IPS DF 19.7 (cell line): ENCODE results near the gene ARL6IP4.
"Not testable (repeated sequence)": the region's sequence is repeated elsewhere in the genome, so short reads cannot be mapped to it uniquely, and the experiment has no call there.

Experiments
- DNase-seq: peaks from one replicate; pipeline ENCODE4 v3.0.0-alpha.2; 2013; ENCODE audit warnings: low read depth, low spot score

The ARL6IP4 gene

GRCh38 chr12:122980183-122981035, at the start of gene ARL6IP4:
Gene ARL6IP4 (plus strand): TSS chr12:122980681. CDS start chr12:122981140, 459 bp downstream.
- no peak for DNase-seq

GRCh38 chr12:122932207-122932606, 48.3 kb upstream of the ARL6IP4 start:
- no peak for DNase-seq

GRCh38 chr12:122934722-122935121, 45.8 kb upstream of the ARL6IP4 start:
- no peak for DNase-seq

GRCh38 chr12:122935318-122935717, 45.2 kb upstream of the ARL6IP4 start:
- DNase-seq: no peak

- DNase-seq: no peak
Measured at GRCh38 chr12:122937622-122938091, 42.8 kb upstream of the ARL6IP4 start.

GRCh38 chr12:122939125-122939524, 41.4 kb upstream of the ARL6IP4 start:
- no peak for DNase-seq

GRCh38 chr12:122941351-122941750, 39.1 kb upstream of the ARL6IP4 start:
- DNase-seq: not testable (repeated sequence)

- no peak for DNase-seq
Measured at GRCh38 chr12:122942637-122943036, 37.8 kb upstream of the ARL6IP4 start.

GRCh38 chr12:122943196-122943595, 37.3 kb upstream of the ARL6IP4 start:
- DNase-seq: no peak

- DNase-seq: no peak
Measured at GRCh38 chr12:122944605-122945592, 35.6 kb upstream of the ARL6IP4 start.

GRCh38 chr12:122946690-122947341, 33.7 kb upstream of the ARL6IP4 start:
- no peak for DNase-seq

- DNase-seq: no peak
Measured at GRCh38 chr12:122947352-122947792, 33.1 kb upstream of the ARL6IP4 start.

- no peak for DNase-seq
Measured at GRCh38 chr12:122948605-122949004, 31.9 kb upstream of the ARL6IP4 start.

- no peak for DNase-seq
Measured at GRCh38 chr12:122949405-122949804, 31.1 kb upstream of the ARL6IP4 start.

- DNase-seq: no peak
Measured at GRCh38 chr12:122949816-122950675, 30.4 kb upstream of the ARL6IP4 start.

- DNase-seq: no peak
Measured at GRCh38 chr12:122951406-122951805, 29.1 kb upstream of the ARL6IP4 start.

GRCh38 chr12:122951979-122952892, 28.2 kb upstream of the ARL6IP4 start:
- no peak for DNase-seq

GRCh38 chr12:122955156-122955555, 25.3 kb upstream of the ARL6IP4 start:
- DNase-seq: no peak

GRCh38 chr12:122956035-122956434, 24.4 kb upstream of the ARL6IP4 start:
- DNase-seq: no peak
